ENCODE results near the gene ROBO2.

The ROBO2 gene

DNA sequence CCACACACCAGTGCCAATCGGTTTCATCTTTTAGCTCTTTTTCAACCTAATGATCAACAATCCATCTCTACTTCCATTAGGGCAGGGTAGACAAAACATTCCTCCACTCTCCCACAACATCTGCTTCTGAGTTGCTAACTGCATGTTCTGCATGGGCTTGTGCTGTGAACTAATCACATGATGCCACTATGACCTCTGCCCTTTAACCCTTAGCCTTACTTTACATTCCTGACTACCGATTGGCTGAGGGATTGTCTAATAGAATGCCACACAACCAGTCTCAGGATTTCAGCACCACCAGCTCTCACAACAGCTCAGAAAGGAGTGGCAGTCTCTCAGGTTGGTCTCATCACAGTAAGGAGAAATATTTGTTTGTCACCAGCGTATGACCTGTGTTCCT, 562.8 kb downstream of the ROBO2 start:
- no peak for DNase-seq

DNA sequence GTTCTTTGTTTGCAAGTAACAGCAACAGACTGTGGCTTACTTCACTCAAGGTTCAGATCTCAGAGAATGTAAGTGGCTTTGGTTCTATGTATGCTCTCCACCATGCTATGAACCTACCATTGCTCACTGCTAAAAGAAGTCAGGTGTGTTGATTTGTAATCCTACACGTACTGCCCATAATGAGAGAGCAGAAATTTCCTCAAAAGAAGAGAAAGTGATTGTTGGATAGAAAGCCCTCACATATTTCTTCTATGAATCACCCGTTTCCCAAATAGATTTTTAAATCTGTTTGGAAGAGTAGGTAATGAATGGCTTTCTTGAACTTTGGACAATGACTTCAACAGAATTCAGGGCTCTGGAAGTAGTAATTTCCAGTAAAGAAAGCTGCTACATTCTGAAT, 565.4 kb downstream of the ROBO2 start:
- no peak for DNase-seq

DNA sequence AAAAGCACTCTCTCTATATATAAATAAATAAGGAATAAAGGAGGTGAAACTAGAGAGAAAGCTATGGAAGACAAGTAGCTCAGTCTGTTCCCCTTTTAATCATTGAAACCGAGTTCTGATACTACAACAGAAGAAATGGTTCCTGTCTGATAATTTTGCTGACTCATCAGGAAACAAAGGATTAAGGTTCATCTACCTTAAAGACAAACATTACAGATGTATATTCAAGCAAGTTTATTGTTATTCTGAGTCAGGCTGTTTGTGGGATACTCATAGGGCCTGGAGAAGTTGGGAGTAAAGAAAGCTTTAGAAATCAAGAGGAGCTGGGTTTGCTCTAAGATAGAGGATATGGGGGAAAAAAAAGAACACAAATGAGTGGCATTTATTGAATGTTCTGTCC, 566.0 kb downstream of the ROBO2 start:
- DNase-seq, result no peak

DNA sequence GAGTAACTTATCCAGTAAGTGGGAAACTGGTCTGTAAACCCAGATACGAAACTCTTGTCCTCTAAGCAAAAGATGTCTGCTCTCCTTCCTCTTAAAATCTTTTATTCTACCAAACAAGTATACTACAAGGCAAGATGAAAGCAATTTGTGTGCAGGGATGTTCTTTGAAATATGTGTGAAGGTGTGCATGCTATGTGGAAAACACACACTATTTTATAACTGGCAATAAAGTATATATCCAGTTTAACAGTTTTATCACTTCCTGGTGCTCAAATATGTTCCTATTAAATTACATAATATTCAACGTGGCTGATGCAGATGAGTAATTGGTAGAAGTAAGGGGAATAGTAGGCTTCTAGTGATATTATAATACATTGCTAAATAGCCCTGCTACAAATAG, 566.5 kb downstream of the ROBO2 start:
- DNase-seq, result no peak

- no peak for DNase-seq
Measured at GRCh38 chr3:77618686-77619085, 578.8 kb downstream of the ROBO2 start.

GRCh38 chr3:77620009-77620408, 580.1 kb downstream of the ROBO2 start:
- no peak for DNase-seq

DNA sequence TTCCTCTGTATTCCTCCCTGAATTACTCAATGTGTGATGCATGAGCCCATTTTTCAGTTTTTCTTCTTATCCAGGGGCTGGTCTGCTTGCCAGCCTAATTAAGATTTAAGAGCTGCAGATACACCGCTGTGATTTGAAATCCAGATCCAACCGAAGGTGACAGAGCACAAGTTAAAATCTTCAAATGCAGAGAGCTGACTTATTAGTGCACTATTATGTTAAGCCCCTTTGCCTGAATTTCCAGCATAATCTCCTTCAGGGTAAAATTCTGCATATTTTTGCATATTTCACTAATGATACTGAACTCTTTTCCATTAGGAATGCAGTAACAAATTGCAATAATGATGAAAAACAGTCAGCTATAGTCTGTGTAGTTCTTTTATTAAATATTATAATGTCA, 583.6 kb downstream of the ROBO2 start:
- DNase-seq, result no peak

GRCh38 chr3:77626157-77626556, 586.3 kb downstream of the ROBO2 start:
- DNase-seq, result no peak

DNA sequence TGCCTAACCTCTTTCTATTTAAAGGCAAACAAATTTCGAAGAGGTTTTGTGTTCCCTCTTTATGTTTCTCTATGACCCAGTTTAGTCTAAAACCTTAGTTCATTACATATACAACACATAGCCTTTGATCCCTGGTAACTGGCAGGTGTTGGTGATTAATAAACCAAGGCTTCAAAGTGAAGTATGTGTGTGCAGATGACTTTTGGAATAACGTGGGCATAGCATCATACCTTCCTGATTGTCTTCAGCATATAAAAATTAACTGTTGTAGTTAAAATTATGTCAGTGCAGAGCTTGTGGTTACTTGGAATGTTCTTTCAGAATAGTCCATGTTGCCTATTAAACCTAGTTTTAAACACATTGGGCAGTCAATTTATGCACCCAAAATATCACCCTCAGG, 608.3 kb downstream of the ROBO2 start:
- DNase-seq, result no peak

DNA sequence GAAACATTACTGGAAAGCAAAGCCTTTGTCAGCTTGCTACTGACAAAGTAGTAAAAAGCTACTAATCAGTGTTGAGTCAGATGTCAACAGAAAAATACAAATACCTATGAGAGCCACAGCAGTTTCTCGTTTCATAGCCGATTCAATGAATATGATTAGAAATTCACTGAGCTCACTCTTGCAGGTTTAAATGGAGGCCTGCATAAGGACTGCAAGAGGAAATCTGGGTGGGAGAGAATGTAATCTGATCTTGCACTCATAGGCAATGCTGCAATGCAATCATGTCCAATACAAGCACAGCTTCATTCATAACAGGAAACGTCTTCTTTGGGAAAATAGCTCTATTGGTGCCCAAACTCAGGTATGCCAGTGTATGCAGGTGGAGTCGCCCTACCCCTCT, 608.8 kb downstream of the ROBO2 start:
- no peak for DNase-seq

DNA sequence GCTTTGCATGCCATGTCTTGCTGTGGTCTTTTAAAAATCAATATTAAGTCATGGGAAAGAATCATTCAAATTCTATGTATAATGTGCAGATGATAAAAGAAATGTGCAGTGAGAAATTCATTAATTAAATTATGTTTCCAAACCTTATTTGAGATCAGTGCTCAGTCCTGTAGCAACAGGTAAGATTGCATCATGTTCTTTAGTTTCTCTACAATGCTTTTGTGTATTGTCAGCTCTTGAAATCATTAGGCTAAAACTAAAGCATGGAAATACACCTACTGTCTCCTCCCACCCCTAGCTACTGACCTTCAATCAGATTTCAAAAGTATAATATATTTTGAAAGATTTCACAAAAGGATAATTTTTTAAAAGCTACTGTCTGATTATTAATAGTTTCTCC, 612.7 kb downstream of the ROBO2 start:
- no peak for DNase-seq

DNA sequence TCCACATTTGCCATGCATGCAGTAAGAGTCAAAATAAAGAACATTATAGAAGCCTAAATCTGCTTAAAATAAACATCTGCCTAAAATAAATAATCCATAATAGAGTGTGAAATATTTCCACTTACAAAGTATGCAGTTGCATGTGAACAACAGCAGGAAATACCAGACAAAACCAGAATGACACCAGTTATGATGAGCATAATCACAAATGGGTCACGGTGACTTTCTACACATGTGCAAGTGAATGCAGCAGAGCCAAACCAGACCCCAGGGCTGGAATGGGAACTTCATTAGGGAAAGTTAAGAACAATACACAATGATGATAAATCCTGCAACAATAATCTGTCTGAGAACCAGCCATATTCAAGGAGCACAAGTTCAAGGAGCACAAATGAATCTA, 615.5 kb downstream of the ROBO2 start:
- DNase-seq, result no peak

- DNase-seq, result no peak
Measured at GRCh38 chr3:77660718-77661117, 620.8 kb downstream of the ROBO2 start.

- no peak for DNase-seq
Measured at GRCh38 chr3:77667901-77668300, 628.0 kb downstream of the ROBO2 start.

GRCh38 chr3:77668376-77668775, 628.5 kb downstream of the ROBO2 start:
- DNase-seq, result no peak

DNA sequence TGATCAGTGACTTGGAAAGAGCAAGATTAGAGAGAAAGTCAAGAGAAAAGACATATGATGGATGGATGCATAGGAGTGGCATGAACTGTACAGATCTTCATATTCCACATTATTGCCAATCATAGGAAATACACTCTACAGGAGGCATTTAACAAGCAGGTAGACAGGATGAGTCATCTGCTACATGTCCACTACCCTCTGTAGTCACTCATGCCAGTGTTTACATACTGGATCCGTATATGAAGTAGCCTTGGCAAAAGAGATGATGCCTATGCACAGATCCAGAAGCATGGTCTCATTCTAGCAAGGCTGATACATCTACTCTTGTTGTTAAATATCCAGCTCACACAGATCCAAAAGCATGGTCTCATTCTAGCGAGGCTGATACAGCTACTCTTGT, 632.1 kb downstream of the ROBO2 start:
- DNase-seq, result no peak

DNA sequence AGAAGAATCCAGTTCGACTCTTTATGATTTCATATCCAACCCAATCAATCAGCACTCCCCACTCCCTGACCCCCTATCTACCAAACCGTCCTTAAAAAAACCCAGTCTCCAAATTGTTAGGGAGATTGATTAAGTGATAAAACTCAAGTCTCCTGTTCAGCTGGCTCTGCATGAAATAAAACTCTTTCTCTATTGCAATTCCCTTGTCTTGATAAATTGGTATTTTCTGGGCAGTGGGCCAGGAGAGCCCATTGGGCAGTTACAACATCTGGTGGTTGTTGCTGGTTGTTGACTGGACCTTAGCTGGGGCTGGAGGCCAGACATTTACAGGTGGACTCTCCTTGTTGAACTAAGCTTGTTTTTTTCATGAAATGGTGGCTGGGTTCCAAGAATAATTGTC, 642.3 kb downstream of the ROBO2 start:
- DNase-seq, result no peak

GRCh38 chr3:77684115-77684514, 644.2 kb downstream of the ROBO2 start:
- DNase-seq, result no peak

DNA sequence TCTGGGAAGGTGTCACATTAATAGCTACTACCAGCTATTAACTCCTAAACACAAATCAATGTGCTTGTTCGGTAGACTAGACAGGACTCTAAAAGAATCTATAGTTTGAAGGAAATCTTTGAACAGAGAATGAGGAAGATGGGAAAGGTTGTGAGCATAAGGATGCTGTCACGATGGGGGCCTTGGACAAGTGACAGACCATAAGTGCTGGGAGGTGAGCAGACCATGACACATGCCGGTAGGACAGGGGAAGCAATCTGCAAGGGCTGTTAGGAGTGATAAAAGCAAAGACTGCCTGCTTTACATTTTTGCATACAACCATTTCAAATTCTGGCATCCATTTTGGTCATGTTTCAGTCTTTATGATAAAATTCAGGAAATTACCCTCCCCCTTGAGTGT, 645.8 kb downstream of the ROBO2 start:
- DNase-seq, result no peak

- no peak for DNase-seq
Measured at GRCh38 chr3:77686560-77686959, 646.7 kb downstream of the ROBO2 start.

GRCh38 chr3:77687545-77687944, 647.6 kb downstream of the ROBO2 start:
- DNase-seq, result no peak

DNA sequence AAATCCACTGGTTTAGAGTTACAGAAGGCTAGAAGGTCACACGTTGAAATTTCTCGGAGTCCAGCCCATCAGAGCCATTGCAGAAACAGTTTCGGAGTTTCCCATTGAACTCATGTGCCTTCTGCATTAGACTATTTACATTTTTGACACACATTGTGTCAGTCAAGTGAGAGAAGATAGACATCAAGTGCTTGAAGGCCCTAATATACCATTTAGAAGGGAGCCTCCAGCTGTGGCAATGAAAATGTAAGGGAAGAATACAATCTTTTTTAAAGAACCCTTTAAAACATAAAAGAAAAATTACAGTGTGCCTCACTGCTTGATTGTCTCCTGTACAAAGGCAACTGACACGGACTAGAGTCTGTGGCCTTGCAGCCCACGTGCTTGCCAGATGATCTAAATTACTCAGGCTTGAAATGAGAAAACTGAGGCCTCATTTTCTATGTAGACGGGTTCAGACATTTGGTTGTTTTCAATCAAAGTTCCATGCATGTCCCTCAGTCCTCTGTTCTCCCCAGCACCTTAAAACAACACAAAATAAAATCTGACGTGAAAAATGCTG, 650.5 kb downstream of the ROBO2 start:
- no peak for DNase-seq

- DNase-seq, result no peak
Measured at GRCh38 chr3:77693147-77693546, 653.2 kb downstream of the ROBO2 start.

DNA sequence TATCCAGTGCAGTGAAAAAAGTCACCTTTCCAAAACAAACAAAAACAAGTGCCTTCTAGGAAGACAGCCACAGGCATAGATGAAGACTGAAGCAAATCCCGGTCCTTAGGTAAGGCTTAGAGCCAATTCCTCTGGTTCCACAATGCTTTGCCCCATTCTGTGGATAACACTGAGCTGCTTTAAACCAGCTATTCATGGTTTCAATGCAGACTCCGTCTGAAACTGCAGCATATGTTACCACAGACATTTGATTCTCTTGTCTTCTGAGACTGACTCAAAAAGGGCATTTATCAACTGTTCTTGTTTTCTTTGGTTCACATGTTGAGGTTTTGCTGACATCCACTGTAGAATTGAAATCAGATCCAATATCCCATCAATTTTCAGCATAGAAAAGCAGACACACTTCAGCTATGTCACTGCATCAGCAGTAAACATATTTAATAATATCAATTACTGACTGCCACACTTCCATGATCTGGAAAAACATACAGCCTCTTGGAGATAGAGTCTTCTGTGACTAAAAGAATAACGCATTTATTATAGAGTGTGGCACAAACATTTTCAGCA, 659.3 kb downstream of the ROBO2 start:
- no peak for DNase-seq
